Measurements from ENCODE around the gene LASP1NB.
A peak's percentile ranks its signal among the peaks of the same experiment; 100 is the strongest.
"Not testable (repeated sequence)": the region's sequence is repeated elsewhere in the genome, so short reads cannot be mapped to it uniquely, and the experiment has no call there.

The LASP1NB gene

GRCh38 chr17:38908676-38909181 is 16.7 kb upstream of the LASP1NB start:
- no peak for DNase-seq (ENCODE audit: extremely low spot score)
- TF ChIP-seq POLR2AphosphoS5 (IDR thresholded peaks at IDR 0.05) (peak in 1 of 2 donors; percentile 22), EP300 (IDR thresholded peaks at IDR 0.05) (no peak)
- no peaks in the 10 kb centered on the region for H3K9me3 ChIP-seq
- no peaks in the 10 kb centered on the region for H3K27me3 ChIP-seq
- H3K27ac ChIP-seq (replicated peaks in 1 of 4): peak overlapping the region; percentile 10 to 71 (median 60)
- intact Hi-C loops (cut with DNase I): loop anchor here (5.0 kb wide), 1 partner anchor 36 kb away; the partner anchor contains the start of gene LASP1
- 40% methylated on average over 4 of the region's 8 CpGs for WGBS
- peak overlapping the region in 1 of 4 donors; percentile 16 for H3K4me3 ChIP-seq
- peaks cover 59 to 65% (median 63%) of the 10 kb centered on the region in 4 donors for H3K4me1 ChIP-seq
- peaks cover 2 to 35% (median 26%) of the 10 kb centered on the region in 4 donors for H3K36me3 ChIP-seq

GRCh38 chr17:38910325-38910724 is 15.1 kb upstream of the LASP1NB start:
- Histone ChIP-seq H3K27me3 (no peaks in the 10 kb centered on the region), H3K9me3 (no peaks in the 10 kb centered on the region), H3K4me1 (peaks cover 59 to 81% (median 70%) of the 10 kb centered on the region in 4 donors), H3K27ac (replicated peaks in 1 of 4) (no peak overlapping the region), H3K4me3 (no peak overlapping the region), H3K36me3 (peaks cover 12 to 38% (median 35%) of the 10 kb centered on the region in 4 donors)
- TF ChIP-seq EP300 (IDR thresholded peaks at IDR 0.05) (no peak), POLR2A (IDR thresholded peaks at IDR 0.05; ENCODE audit: low read depth) (no peak), POLR2AphosphoS5 (IDR thresholded peaks at IDR 0.05) (no peak), CTCF (IDR thresholded peaks at IDR 0.05) (no peak)
- no peak for DNase-seq (ENCODE audit: extremely low spot score)
- intact Hi-C loops (cut with DNase I): no loop called here
- 79% methylated on average over 5 of the region's 5 CpGs for WGBS

GRCh38 chr17:38911081-38911730 is 14.2 kb upstream of the LASP1NB start:
- H3K27me3 ChIP-seq: no peaks in the 10 kb centered on the region
- peaks cover 52 to 82% (median 66%) of the 10 kb centered on the region in 4 donors for H3K4me1 ChIP-seq
- H3K4me3 ChIP-seq: no peak overlapping the region
- DNase-seq (ENCODE audit: extremely low spot score): no peak
- peaks cover 19 to 47% (median 43%) of the 10 kb centered on the region in 4 donors for H3K36me3 ChIP-seq
- 87% methylated on average over 9 of the region's 10 CpGs for WGBS
- TF ChIP-seq POLR2A (IDR thresholded peaks at IDR 0.05; ENCODE audit: low read depth) (no peak), POLR2AphosphoS5 (IDR thresholded peaks at IDR 0.05) (no peak), CTCF (IDR thresholded peaks at IDR 0.05) (no peak), EP300 (IDR thresholded peaks at IDR 0.05) (no peak)
- H3K27ac ChIP-seq (replicated peaks in 1 of 4): peak overlapping the region in 3 of 4 donors; percentile 15 to 69 (median 57)
- intact Hi-C loops (cut with DNase I): no loop called here
- no peaks in the 10 kb centered on the region for H3K9me3 ChIP-seq

- H3K27me3 ChIP-seq; H3K9me3 ChIP-seq; DNase-seq (ENCODE audit: extremely low spot score); H3K4me3 ChIP-seq; intact Hi-C loops (cut with DNase I): not testable (repeated sequence)
- WGBS: 87% methylated on average over 8 of the region's 8 CpGs
- Histone ChIP-seq H3K27ac (replicated peaks in 1 of 4) (peak overlapping the region; percentile 15 to 69 (median 42)), H3K4me1 (peaks cover 47 to 77% (median 61%) of the 10 kb centered on the region in 4 donors), H3K36me3 (peaks cover 19 to 52% (median 48%) of the 10 kb centered on the region in 4 donors)
Measured at GRCh38 chr17:38911731-38912081, 13.7 kb upstream of the LASP1NB start.

GRCh38 chr17:38912221-38912813 is 13.1 kb upstream of the LASP1NB start:
- intact Hi-C loops (cut with DNase I): no loop called here
- peaks cover 41 to 71% (median 55%) of the 10 kb centered on the region in 4 donors for H3K4me1 ChIP-seq
- no peak overlapping the region for H3K4me3 ChIP-seq
- TF ChIP-seq POLR2A (IDR thresholded peaks at IDR 0.05; ENCODE audit: low read depth) (no peak), POLR2AphosphoS5 (IDR thresholded peaks at IDR 0.05) (peak; percentile 61 to 66), CTCF (IDR thresholded peaks at IDR 0.05) (no peak), EP300 (IDR thresholded peaks at IDR 0.05) (no peak)
- H3K36me3 ChIP-seq: peaks cover 19 to 58% (median 53%) of the 10 kb centered on the region in 4 donors
- H3K9me3 ChIP-seq: no peaks in the 10 kb centered on the region
- no peaks in the 10 kb centered on the region for H3K27me3 ChIP-seq
- DNase-seq (ENCODE audit: extremely low spot score): no peak
- 65% methylated on average over 13 of the region's 13 CpGs for WGBS
- peak overlapping the region; percentile 28 to 69 (median 60) for H3K27ac ChIP-seq (replicated peaks in 1 of 4)

Measured in esophagus muscularis mucosa (tissue), 4 donors.